ENCODE data around the gene MSI1.

The MSI1 gene

GRCh38 chr12:120368789-120369602 lies at the start of gene MSI1:
Gene MSI1, minus strand, starts transcription at chr12:120369164. Its CDS starts 73 bp downstream, at chr12:120369091.
- DNase-seq = no peak

GRCh38 chr12:120417917-120418580 lies 49.1 kb upstream of the MSI1 start:
- DNase-seq = no peak

GRCh38 chr12:120416490-120417216 lies 47.7 kb upstream of the MSI1 start:
- DNase-seq = no peak

- no peak for DNase-seq
Observed at GRCh38 chr12:120413901-120414695, 45.1 kb upstream of the MSI1 start.

GRCh38 chr12:120412421-120412820 lies 43.5 kb upstream of the MSI1 start:
- no peak for DNase-seq

GRCh38 chr12:120408771-120409170 lies 39.8 kb upstream of the MSI1 start:
- DNase-seq = no peak

- DNase-seq = no peak
Observed at GRCh38 chr12:120406553-120406952, 37.6 kb upstream of the MSI1 start.

GRCh38 chr12:120406069-120406468 lies 37.1 kb upstream of the MSI1 start:
- DNase-seq = no peak

- DNase-seq = no peak
Observed at GRCh38 chr12:120404271-120404670, 35.3 kb upstream of the MSI1 start.

- no peak for DNase-seq
Observed at GRCh38 chr12:120403869-120404268, 34.9 kb upstream of the MSI1 start.

- DNase-seq = no peak
Observed at GRCh38 chr12:120402217-120402616, 33.3 kb upstream of the MSI1 start.

- DNase-seq = no peak
Observed at GRCh38 chr12:120399531-120399930, 30.6 kb upstream of the MSI1 start.

- DNase-seq = no peak
Observed at GRCh38 chr12:120397824-120398540, 29.0 kb upstream of the MSI1 start.

GRCh38 chr12:120394483-120395367 lies 25.8 kb upstream of the MSI1 start:
- DNase-seq = no peak

- DNase-seq = no peak
Observed at GRCh38 chr12:120390540-120391120, 21.7 kb upstream of the MSI1 start.

- DNase-seq = no peak
Observed at GRCh38 chr12:120388691-120389481, 19.9 kb upstream of the MSI1 start.

GRCh38 chr12:120381752-120382419 lies 12.9 kb upstream of the MSI1 start:
- DNase-seq = no peak

- DNase-seq = no peak
Observed at GRCh38 chr12:120378036-120378435, 9.1 kb upstream of the MSI1 start.

GRCh38 chr12:120377611-120378010 lies 8.6 kb upstream of the MSI1 start:
- no peak for DNase-seq

Data from stimulated activated CD4-positive, alpha-beta T cell treated with anti-CD3 and anti-CD28 coated beads, Interleukin-12 subunit alpha, Interleukin-12 subunit beta, amount 100 ng/mL, for 4 hours (primary cell).